ENCODE results near the gene ROBO4.

- TF ChIP-seq CTCF (IDR thresholded peaks at IDR 0.05) (no peak), EZH2 (IDR thresholded peaks at IDR 0.05; ENCODE audit: borderline replicate concordance, insufficient read depth, low read depth, low read length, poor library complexity, severe bottlenecking) (no peak)
Observed at GRCh38 chr11:124861670-124862069, 36.0 kb downstream of the ROBO4 start.
